HUES48 (cell line): ENCODE data around the gene C11orf42.
"Not testable (repeated sequence)": the region's sequence is repeated elsewhere in the genome, so short reads cannot be mapped to it uniquely, and the experiment has no call there.

Experiments used
- H3K27ac ChIP-seq: one replicate; pipeline ENCODE4 v1.7.0; 2013; ENCODE audit warnings: low read depth, low read length, inconsistent platforms
- H3K27me3 ChIP-seq: 2 replicates; pipeline ENCODE4 v1.6.1; 2013; ENCODE audit warnings: mild to moderate bottlenecking, low read length; ENCODE audit not compliant: control insufficient read depth, insufficient read depth
- H3K36me3 ChIP-seq: 2 replicates; pipeline ENCODE4 v1.6.1; 2013; ENCODE audit warnings: low read length; ENCODE audit not compliant: control insufficient read depth, insufficient read depth
- H3K4me1 ChIP-seq: 2 replicates; pipeline ENCODE4 v1.6.1; 2013; ENCODE audit warnings: mild to moderate bottlenecking, low read length; ENCODE audit not compliant: control insufficient read depth, insufficient read depth
- H3K4me3 ChIP-seq: 2 replicates; pipeline ENCODE4 v1.5.1; 2013; ENCODE audit warnings: mild to moderate bottlenecking, low read depth, low read length
- H3K9ac ChIP-seq: 2 replicates; pipeline ENCODE4 v1.6.1; 2013; ENCODE audit warnings: mild to moderate bottlenecking, low read depth, low read length, moderate library complexity
- H3K9me3 ChIP-seq: 2 replicates; pipeline ENCODE4 v1.6.1; 2013; ENCODE audit warnings: low read length; ENCODE audit not compliant: control insufficient read depth, insufficient read depth

The C11orf42 gene

DNA sequence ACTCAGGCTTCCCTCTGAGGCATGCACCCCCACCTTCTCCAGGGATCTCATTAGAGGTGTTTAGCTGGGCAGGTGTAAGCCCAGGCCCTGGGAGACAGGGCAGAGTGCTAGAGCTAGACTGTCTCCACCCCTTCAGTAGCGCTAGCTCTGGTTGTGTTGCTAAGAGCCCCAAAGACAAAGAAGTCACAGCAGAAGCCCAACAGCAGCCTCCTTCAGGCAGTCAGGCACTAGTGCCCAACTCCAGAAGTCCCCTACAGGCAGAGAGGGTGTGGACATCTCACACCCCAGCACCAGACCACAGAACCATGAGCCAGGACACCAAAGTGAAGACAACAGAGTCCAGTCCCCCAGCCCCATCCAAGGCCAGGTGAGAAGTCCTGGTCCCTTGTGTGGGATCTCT, 33.5 kb downstream of the C11orf42 start, which contains the start of gene CNGA4:
Gene CNGA4, plus strand, starts transcription at position 188 of the 400 bp plus-strand sequence. Its CDS starts 118 bp downstream, at position 306.
- Histone ChIP-seq H3K9ac (no peak within 1 kb of the TSS), H3K27me3 (peaks cover 2% of the 10 kb centered on the region; the same call in 1 of the 2 replicates), H3K4me1 (no peaks in the 10 kb centered on the region), H3K4me3 (no peak within 1 kb of the TSS), H3K27ac (no peak within 1 kb of the TSS), H3K36me3 (no peaks in the 10 kb centered on the region), H3K9me3 (no peaks in the 10 kb centered on the region)

DNA sequence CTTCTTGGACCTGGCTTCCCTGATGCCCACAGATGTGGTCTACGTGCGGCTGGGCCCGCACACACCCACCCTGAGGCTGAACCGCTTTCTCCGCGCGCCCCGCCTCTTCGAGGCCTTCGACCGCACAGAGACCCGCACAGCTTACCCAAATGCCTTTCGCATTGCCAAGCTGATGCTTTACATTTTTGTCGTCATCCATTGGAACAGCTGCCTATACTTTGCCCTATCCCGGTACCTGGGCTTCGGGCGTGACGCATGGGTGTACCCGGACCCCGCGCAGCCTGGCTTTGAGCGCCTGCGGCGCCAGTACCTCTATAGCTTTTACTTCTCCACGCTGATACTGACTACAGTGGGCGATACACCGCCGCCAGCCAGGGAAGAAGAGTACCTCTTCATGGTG, 34.8 kb downstream of the C11orf42 start:
- Histone ChIP-seq H3K27me3 (peaks cover 2% of the 10 kb centered on the region; the same call in 1 of the 2 replicates), H3K4me1 (no peaks in the 10 kb centered on the region), H3K9me3 (no peaks in the 10 kb centered on the region), H3K36me3 (no peaks in the 10 kb centered on the region), H3K4me3 (no peak overlapping the region), H3K27ac (no peak overlapping the region), H3K9ac (no peak overlapping the region)

DNA sequence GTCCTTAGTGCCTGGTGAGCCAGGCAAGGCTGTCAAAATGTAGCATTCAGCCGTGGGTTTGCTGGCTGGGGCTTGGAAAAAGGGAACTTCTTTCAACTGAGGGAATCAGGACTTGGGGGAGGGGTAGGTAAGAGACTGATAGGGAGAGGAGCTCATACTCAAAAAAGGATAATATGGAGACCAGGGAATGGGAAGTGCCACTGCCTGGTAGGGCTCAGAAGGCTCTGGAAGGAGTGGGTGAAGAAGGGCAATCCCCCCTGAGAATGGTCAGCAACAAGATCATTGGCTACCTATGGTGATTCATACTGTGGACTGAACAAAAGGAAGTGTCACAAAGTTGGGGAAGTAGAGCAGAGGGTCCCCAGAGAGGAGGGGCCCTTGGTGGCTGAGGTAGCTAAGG, 35.4 kb downstream of the C11orf42 start:
- H3K4me3 ChIP-seq, result no peak overlapping the region
- no peaks in the 10 kb centered on the region for H3K4me1 ChIP-seq
- H3K36me3 ChIP-seq, result no peaks in the 10 kb centered on the region
- no peak overlapping the region for H3K27ac ChIP-seq
- no peaks in the 10 kb centered on the region for H3K9me3 ChIP-seq
- H3K27me3 ChIP-seq, result peaks cover 2% of the 10 kb centered on the region; the same call in 1 of the 2 replicates
- H3K9ac ChIP-seq, result no peak overlapping the region

DNA sequence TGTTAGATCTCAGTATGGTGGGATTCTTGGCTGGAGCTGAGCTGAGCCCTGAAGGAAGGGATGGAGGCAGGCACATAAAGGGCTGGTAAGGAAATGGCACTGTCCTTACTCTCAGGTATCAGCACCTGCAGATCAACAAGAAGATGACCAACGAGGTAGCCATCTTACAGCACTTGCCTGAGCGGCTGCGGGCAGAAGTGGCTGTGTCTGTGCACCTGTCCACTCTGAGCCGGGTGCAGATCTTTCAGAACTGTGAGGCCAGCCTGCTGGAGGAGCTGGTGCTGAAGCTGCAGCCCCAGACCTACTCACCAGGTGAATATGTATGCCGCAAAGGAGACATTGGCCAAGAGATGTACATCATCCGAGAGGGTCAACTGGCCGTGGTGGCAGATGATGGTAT, 36.0 kb downstream of the C11orf42 start:
- Histone ChIP-seq H3K27me3 (peaks cover 2% of the 10 kb centered on the region; the same call in 1 of the 2 replicates), H3K4me3 (no peak overlapping the region), H3K27ac (no peak overlapping the region), H3K9me3 (no peaks in the 10 kb centered on the region), H3K9ac (no peak overlapping the region), H3K36me3 (no peaks in the 10 kb centered on the region), H3K4me1 (no peaks in the 10 kb centered on the region)

DNA sequence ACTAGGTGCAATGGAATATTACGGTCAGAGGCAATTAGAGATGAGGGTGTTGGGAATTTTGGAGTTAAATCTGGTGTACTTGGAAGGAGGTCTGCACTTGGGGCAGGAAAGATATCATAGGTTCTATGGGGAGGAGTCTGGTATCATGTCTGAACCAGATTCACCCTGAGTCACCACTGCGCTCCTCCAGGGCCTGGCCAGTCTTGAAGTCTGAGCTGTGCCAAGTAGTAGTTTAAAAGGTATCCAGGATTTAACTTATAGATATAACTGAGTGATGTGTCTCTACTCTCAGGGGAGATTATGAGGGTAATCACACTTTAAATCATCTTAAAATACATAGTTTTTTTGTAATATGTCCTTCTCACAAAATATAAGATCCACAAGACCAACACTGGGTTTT, 40.2 kb downstream of the C11orf42 start:
- Histone ChIP-seq H3K9me3 (no peaks in the 10 kb centered on the region), H3K4me1 (no peaks in the 10 kb centered on the region), H3K27ac (no peak overlapping the region), H3K9ac (no peak overlapping the region), H3K4me3 (no peak overlapping the region), H3K27me3 (no peaks in the 10 kb centered on the region), H3K36me3 (no peaks in the 10 kb centered on the region)

DNA sequence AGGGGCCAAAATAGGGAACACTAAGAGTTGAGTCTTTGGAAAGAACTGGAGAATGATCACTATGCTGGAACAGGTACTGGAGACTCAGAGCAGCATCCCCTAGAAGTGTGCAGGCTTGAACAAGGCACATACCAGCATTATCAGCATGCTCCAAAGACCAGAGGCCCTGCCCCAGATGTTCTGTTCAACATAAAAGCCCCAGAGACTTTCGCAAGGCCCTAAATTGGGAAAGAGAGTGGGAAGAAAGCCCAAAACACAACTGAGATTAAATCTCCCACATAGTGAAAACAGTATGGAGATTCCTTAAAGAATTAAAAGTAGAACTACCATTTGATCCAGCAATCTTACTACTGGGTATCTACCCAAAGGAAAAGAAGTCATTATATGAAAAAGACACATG, 42.9 kb downstream of the C11orf42 start:
- Histone ChIP-seq H3K9me3 (no peaks in the 10 kb centered on the region), H3K4me1 (0 out of 2 replicates have a peak, but pooled peaks cover 6% of the 10 kb centered on the region), H3K36me3 (no peaks in the 10 kb centered on the region), H3K27me3 (no peaks in the 10 kb centered on the region; the same call in 1 of the 2 replicates), H3K27ac (no peak overlapping the region), H3K9ac (no peak overlapping the region), H3K4me3 (no peak overlapping the region)

DNA sequence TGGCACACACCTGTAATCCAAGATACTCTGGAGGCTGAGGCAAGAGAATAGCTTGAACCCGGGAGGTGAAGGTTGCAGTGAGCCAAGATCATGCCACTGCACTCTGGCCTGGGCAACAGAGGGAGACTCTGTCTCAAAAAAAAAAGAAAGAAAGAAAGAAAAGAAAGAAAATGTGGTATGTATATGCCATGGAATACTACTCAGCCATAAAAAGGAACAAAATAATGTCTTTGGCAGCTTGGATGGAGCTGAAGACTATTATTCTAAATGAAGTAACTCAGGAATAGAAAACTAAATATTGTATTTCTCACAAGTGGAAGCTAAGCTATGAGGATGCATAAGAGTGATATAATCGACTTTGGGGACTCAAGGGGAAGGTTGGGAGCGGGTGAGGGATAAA, 43.5 kb downstream of the C11orf42 start:
- not testable (repeated sequence) for H3K4me1 ChIP-seq, H3K36me3 ChIP-seq, H3K9me3 ChIP-seq, H3K27ac ChIP-seq, H3K27me3 ChIP-seq, H3K4me3 ChIP-seq, H3K9ac ChIP-seq

DNA sequence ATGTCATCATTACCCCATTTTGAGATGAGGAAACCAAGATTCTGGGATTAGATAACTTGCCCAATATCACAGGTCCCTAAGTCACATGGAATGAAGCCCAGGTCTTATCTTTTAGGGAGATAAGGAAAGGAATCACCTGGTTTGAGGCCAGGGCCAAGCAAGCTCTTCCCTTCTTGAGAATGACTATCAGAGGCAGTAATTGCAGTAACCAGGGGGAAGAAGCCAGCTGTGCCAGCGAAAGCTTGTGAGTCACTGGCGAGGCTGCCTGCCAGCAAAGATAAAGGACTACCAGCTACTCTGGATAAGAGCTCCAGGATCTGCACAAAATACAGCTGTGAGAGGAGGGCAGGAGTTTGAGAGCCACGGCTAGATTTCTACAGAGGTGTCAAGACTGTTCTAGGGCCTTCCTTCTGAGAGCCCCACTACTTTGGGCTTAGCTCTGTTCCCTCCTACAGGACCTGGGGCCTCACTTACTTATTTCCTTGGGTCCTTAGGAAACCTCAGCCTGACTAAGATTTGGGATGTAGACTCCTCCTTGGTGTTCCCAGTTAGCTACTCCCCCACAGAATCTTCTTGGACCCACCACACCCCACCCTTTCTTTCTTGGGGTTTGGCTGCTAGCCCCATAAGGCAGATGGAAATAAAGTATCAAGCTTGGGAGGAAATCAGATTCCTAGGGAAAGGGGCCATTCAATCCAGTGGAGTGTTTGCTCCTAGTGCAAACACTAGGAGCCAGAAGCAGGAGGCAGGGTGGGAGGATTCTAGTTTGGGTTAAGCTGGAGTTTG, 44.6 kb downstream of the C11orf42 start:
- Histone ChIP-seq H3K27me3 (peaks cover 7% of the 10 kb centered on the region; the same call in 1 of the 2 replicates), H3K4me1 (0 out of 2 replicates have a peak, but pooled peaks cover 6% of the 10 kb centered on the region), H3K9ac (no peak overlapping the region), H3K36me3 (no peaks in the 10 kb centered on the region), H3K27ac (no peak overlapping the region), H3K4me3 (no peak overlapping the region), H3K9me3 (no peaks in the 10 kb centered on the region)

DNA sequence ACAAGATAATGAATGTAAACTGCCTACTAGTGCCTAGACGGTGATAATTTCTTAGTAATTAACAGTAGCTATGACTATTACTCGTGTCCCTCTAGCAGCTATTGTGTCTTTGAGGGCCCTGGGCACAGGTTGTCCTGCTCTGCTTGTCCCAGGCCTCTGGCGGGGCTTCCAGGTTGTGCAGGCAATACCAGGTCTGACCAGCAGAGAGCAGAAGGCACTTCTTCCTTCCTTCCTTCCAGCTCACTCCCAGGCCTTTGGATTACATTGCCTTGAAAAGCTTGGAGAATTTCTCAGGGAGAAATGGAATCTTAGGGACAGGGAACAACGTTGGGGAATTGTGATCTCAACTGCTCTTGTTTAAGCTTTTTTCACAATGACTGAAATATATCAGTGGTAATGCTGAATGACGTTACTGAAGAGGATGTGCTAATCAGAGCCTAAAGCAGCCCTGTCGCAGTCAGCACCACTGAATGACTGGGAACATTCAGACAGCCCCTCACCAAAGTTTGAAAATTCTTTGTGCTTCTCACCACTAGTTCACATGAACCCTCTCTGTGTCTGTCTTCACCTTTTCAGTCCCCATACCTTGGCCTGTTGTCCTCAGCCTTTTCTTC, 45.9 kb downstream of the C11orf42 start:
- Histone ChIP-seq H3K27me3 (peaks cover 20% of the 10 kb centered on the region), H3K9me3 (no peaks in the 10 kb centered on the region), H3K4me3 (no peak overlapping the region), H3K27ac (no peak overlapping the region), H3K4me1 (0 out of 2 replicates have a peak, but pooled peaks cover 6% of the 10 kb centered on the region), H3K36me3 (no peaks in the 10 kb centered on the region), H3K9ac (no peak overlapping the region)

DNA sequence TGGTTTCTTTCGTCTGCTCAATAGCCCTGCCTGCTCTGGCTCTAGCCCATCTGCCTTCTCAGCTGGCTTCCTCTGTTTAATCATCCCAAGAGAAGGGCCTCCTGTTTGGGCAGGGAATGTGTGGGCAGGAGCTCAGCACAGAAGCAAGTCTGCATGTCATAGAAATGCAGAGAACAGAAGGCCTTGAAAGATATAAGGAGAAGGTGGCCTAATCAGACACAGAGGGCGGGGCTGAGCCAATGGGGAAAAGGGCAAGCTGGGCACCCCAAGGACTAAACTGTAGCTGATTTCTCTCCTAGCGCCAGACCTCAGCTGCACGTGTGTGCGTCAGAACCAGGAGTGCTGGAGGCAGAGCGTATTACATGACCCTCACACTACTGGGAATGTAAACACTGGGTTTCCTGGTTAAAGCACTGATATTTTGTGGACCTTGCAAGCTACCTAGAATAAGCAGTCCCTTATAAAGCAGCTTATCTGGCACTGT, 46.7 kb downstream of the C11orf42 start:
- H3K4me1 ChIP-seq, result 0 out of 2 replicates have a peak, but pooled peaks cover 6% of the 10 kb centered on the region
- H3K36me3 ChIP-seq, result no peaks in the 10 kb centered on the region
- H3K9ac ChIP-seq, result no peak overlapping the region
- H3K4me3 ChIP-seq, result no peak overlapping the region
- peaks cover 28% of the 10 kb centered on the region for H3K27me3 ChIP-seq
- no peaks in the 10 kb centered on the region for H3K9me3 ChIP-seq
- H3K27ac ChIP-seq, result no peak overlapping the region

DNA sequence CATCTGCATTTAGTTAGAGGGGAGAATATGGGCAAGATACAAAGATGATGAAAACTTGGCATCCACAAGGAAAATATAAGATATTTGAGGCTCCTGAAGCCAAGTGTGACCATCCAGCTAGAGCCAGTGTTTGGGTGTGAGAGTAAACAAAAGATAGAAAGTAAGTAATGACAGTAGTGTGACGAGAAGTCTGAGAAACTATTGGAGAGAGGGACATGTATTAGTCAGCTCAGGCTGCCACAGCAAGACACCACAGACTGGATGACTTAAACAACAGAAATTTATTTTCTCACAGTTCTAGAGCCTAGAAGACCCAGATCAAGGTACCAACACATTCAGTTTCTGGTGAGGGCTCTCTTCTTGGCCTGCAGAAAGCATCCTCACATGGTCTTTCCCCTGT, 47.8 kb downstream of the C11orf42 start:
- Histone ChIP-seq H3K27me3 (peaks cover 40% of the 10 kb centered on the region), H3K4me3 (no peak overlapping the region), H3K4me1 (0 out of 2 replicates have a peak, but pooled peaks cover 6% of the 10 kb centered on the region), H3K9me3 (no peaks in the 10 kb centered on the region), H3K36me3 (no peaks in the 10 kb centered on the region), H3K9ac (no peak overlapping the region), H3K27ac (no peak overlapping the region)
